H9 (cell line): ENCODE results near the gene ABLIM1. TPM values are rescaled to one million over a fixed set of nuclear protein-coding genes. Genes with fewer than 3 reads are reported as not detected.

Experiments
- DNase-seq: peaks from one replicate; pipeline ENCODE4 v3.0.0-alpha.2; 2017
- H2AFZ ChIP-seq: one replicate; pipeline ENCODE4 v1.6.1; 2013; ENCODE audit warnings: mild to moderate bottlenecking, low read length, control low read depth, moderate library complexity
- H2AK5ac ChIP-seq: 2 replicates; pipeline ENCODE4 v1.6.1; 2013; ENCODE audit warnings: low read length, control low read depth, mixed read lengths; ENCODE audit not compliant: insufficient read length
- H2BK120ac ChIP-seq: one replicate; pipeline ENCODE4 v1.6.1; 2013; ENCODE audit warnings: low read depth, mild to moderate bottlenecking, low read length, control low read depth, inconsistent platforms; ENCODE audit not compliant: poor library complexity, severe bottlenecking
- H2BK12ac ChIP-seq: 2 replicates; pipeline ENCODE4 v1.6.1; 2013; ENCODE audit warnings: low read length, control low read depth, mixed read lengths, low read depth; ENCODE audit not compliant: insufficient read length
- H2BK15ac ChIP-seq: 2 replicates; pipeline ENCODE4 v1.6.1; 2013; ENCODE audit warnings: low read depth, low read length, control low read depth
- H2BK20ac ChIP-seq: one replicate; pipeline ENCODE4 v1.6.1; 2013; ENCODE audit warnings: low read depth, mild to moderate bottlenecking, low read length, control low read depth, inconsistent platforms; ENCODE audit not compliant: poor library complexity, severe bottlenecking
- H2BK5ac ChIP-seq: 2 replicates; pipeline ENCODE4 v1.6.1; 2013; ENCODE audit warnings: low read length, control low read depth, mixed read lengths; ENCODE audit not compliant: insufficient read length
- H3K14ac ChIP-seq: 2 replicates; pipeline ENCODE4 v1.6.1; 2013; ENCODE audit warnings: low read length, control low read depth; ENCODE audit not compliant: insufficient read depth
- H3K18ac ChIP-seq: 2 replicates; pipeline ENCODE4 v1.6.1; 2013; ENCODE audit warnings: low read depth, mild to moderate bottlenecking, mixed read lengths, low read length, control low read depth; ENCODE audit not compliant: insufficient read length
- H3K23ac ChIP-seq: 2 replicates; pipeline ENCODE4 v1.6.1; 2013; ENCODE audit warnings: low read length, control low read depth, mixed read lengths, low read depth; ENCODE audit not compliant: insufficient read length
- H3K23me2 ChIP-seq: 2 replicates; pipeline ENCODE4 v1.6.1; 2013; ENCODE audit warnings: low read depth, mild to moderate bottlenecking, mixed read lengths, low read length, control low read depth; ENCODE audit not compliant: insufficient read length, poor library complexity, severe bottlenecking
- H3K27ac ChIP-seq: 2 replicates; pipeline ENCODE4 v1.5.1; 2013; ENCODE audit warnings: low read length, control low read depth, mixed read lengths, low read depth; ENCODE audit not compliant: insufficient read length
- H3K27me3 ChIP-seq: 2 replicates; pipeline ENCODE4 v1.6.1; 2013; ENCODE audit warnings: low read length, control low read depth, inconsistent platforms; ENCODE audit not compliant: insufficient read depth
- H3K4ac ChIP-seq: 2 replicates; pipeline ENCODE4 v1.6.1; 2013; ENCODE audit warnings: low read depth, mild to moderate bottlenecking, control low read depth, inconsistent platforms, low read length, moderate library complexity
- H3K4me1 ChIP-seq: 2 replicates; pipeline ENCODE4 v1.6.1; 2013; ENCODE audit warnings: low read length, control low read depth, inconsistent platforms; ENCODE audit not compliant: insufficient read depth
- H3K4me2 ChIP-seq: 2 replicates; pipeline ENCODE4 v1.6.1; 2013; ENCODE audit warnings: low read length, control low read depth, mixed read lengths; ENCODE audit not compliant: insufficient read length, insufficient read depth
- H3K56ac ChIP-seq: 2 replicates; pipeline ENCODE4 v1.6.1; 2013; ENCODE audit warnings: low read depth, mild to moderate bottlenecking, mixed read lengths, low read length, control low read depth; ENCODE audit not compliant: insufficient read length
- H3K79me1 ChIP-seq: 2 replicates; pipeline ENCODE4 v1.6.1; 2013; ENCODE audit warnings: low read depth, mild to moderate bottlenecking, moderate library complexity, low read length, control low read depth, inconsistent platforms; ENCODE audit not compliant: insufficient read depth, poor library complexity, severe bottlenecking
- H3K79me2 ChIP-seq: 2 replicates; pipeline ENCODE4 v1.6.1; 2013; ENCODE audit warnings: low read length, control low read depth, inconsistent platforms; ENCODE audit not compliant: insufficient read depth
- H3K9ac ChIP-seq: 2 replicates; pipeline ENCODE4 v1.6.1; 2013; ENCODE audit warnings: low read length, control low read depth, mixed read lengths; ENCODE audit not compliant: insufficient read length; ENCODE audit errors: extremely low read depth
- H3K9me3 ChIP-seq: one replicate; pipeline ENCODE4 v1.6.1; 2013; ENCODE audit warnings: low read depth, low read length, inconsistent platforms; ENCODE audit not compliant: control insufficient read depth
- H3T11ph ChIP-seq: one replicate; pipeline ENCODE4 v1.6.1; 2013; ENCODE audit warnings: mild to moderate bottlenecking, low read length, control low read depth, inconsistent platforms
- H4K20me1 ChIP-seq: one replicate; pipeline ENCODE4 v1.6.1; 2013; ENCODE audit not compliant: control insufficient read depth, insufficient read length, insufficient read depth
- H4K5ac ChIP-seq: 2 replicates; pipeline ENCODE4 v1.6.1; 2013; ENCODE audit warnings: low read depth, mild to moderate bottlenecking, mixed read lengths, low read length, control low read depth; ENCODE audit not compliant: insufficient read length
- H4K8ac ChIP-seq: replicated peaks from 2 replicates; pipeline ENCODE4 v1.6.1; 2013; ENCODE audit warnings: low read length, control low read depth, mixed read lengths, low read depth; ENCODE audit not compliant: insufficient read length
- H4K91ac ChIP-seq: 2 replicates; pipeline ENCODE4 v1.6.1; 2013; ENCODE audit warnings: low read depth, mild to moderate bottlenecking, moderate library complexity, mixed read lengths, low read length, control low read depth; ENCODE audit not compliant: insufficient read length
- H3K27ac Mint-ChIP-seq, 3 experiments: 2 replicates in 2 of 3; 3 replicates in 1 of 3; pipeline ENCODE4 v1.8.0; 2020 to 2021; ENCODE audit warnings: mixed read lengths in 3 of 3, mild to moderate bottlenecking in 1 of 3, moderate library complexity in 1 of 3
- H3K27me3 Mint-ChIP-seq: 2 replicates; pipeline ENCODE4 v1.8.0; 2021; ENCODE audit warnings: low read depth, mild to moderate bottlenecking, moderate library complexity, mixed read lengths
- H3K36me3 Mint-ChIP-seq, 3 experiments: 2 replicates in 2 of 3; 3 replicates in 1 of 3; pipeline ENCODE4 v1.8.0; 2020 to 2021; ENCODE audit warnings: low read depth in 3 of 3, mixed read lengths in 3 of 3; ENCODE audit not compliant: insufficient read depth in 1 of 3
- H3K4me1 Mint-ChIP-seq, 2 experiments: 2 replicates each; pipeline ENCODE4 v1.8.0; 2020; ENCODE audit warnings: mixed read lengths in 2 of 2
- H3K4me3 Mint-ChIP-seq, 2 experiments: 2 replicates in 1 of 2; 3 replicates in 1 of 2; pipeline ENCODE4 v1.8.0; 2020 to 2021; ENCODE audit warnings: mild to moderate bottlenecking in 2 of 2, mixed read lengths in 2 of 2, moderate library complexity in 1 of 2
- H3K9me3 Mint-ChIP-seq, 2 experiments: 2 replicates in 1 of 2; 3 replicates in 1 of 2; pipeline ENCODE4 v1.8.0; 2020; ENCODE audit warnings: mild to moderate bottlenecking in 2 of 2, mixed read lengths in 2 of 2, moderate library complexity in 1 of 2
- total RNA-seq: library from RNA; stranded (reverse); gene quantifications from 2 replicates; pipeline ENCODE4 v1.2.1, GENCODE V29; 2021
- TF ChIP-seq, protein P1 (sequence below): fragments of 200-600 bp; sonication (generic); conservative IDR thresholded peaks from 3 replicates; pipeline ENCODE4 v1.8.0; 2021; ENCODE audit warnings: antibody characterized with exemption, mild to moderate bottlenecking

ABLIM1 gene
- total RNA-seq, 1 experiment from 2014 or later, result 32.1 TPM

DNA sequence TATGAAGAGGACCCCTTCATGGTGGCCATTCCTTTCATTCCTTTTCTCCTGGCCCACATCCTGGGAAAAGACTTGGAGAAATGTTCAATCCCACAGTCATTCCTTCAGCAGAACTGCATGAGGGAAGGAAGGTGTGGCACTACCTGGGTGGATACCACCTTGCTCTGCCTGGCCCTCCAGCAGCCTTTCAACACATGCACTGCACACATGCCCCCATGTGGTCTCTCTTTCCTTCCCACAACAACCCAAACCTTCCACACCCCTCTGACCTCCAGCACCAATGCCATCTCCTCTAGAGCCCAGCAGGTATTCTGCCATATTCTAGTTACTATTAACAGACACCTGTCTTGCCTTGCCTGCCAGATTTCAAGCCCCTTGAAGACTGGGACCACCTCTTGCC is 213.3 kb downstream of the ABLIM1 start:
- no peak overlapping the region for H3K56ac ChIP-seq
- H4K8ac ChIP-seq, result no peak overlapping the region
- H3K79me1 ChIP-seq, result no peaks in the 10 kb centered on the region
- H3K27me3 ChIP-seq, result no peaks in the 10 kb centered on the region
- H4K5ac ChIP-seq, result no peak overlapping the region
- H3K18ac ChIP-seq, result no peak overlapping the region
- H2BK12ac ChIP-seq, result no peak overlapping the region
- Mint-ChIP-seq H3K4me1 (peaks cover under 1 to 4% of the 10 kb centered on the region in 2 experiments; a peak in 2 of 4 replicates), H3K9me3 (no peaks in the 10 kb centered on the region), H3K4me3 (no peak overlapping the region), H3K27ac (no peak overlapping the region; a peak in 1 of 7 replicates), H3K36me3 (peaks cover 4 to 8% (median 5%) of the 10 kb centered on the region in 3 experiments; a peak in 5 of 7 replicates), H3K27me3 (no peaks in the 10 kb centered on the region)
- no peak overlapping the region for H3K14ac ChIP-seq
- no peaks in the 10 kb centered on the region for H3K9me3 ChIP-seq
- H4K20me1 ChIP-seq, result no peaks in the 10 kb centered on the region
- no peak overlapping the region for H3K4ac ChIP-seq
- no peak overlapping the region for H2AK5ac ChIP-seq
- H3K79me2 ChIP-seq, result no peaks in the 10 kb centered on the region
- no peaks in the 10 kb centered on the region for H3K23me2 ChIP-seq
- H3K9ac ChIP-seq, result no peak overlapping the region
- H2BK20ac ChIP-seq, result no peak overlapping the region
- no peak overlapping the region for H2AFZ ChIP-seq
- no peak overlapping the region for H2BK15ac ChIP-seq
- H3K27ac ChIP-seq, result no peak overlapping the region
- no peak overlapping the region for H3K4me2 ChIP-seq
- no peaks in the 10 kb centered on the region for H3K4me1 ChIP-seq
- no peak overlapping the region for H2BK120ac ChIP-seq
- H3K23ac ChIP-seq, result no peak overlapping the region
- no peak overlapping the region for H3T11ph ChIP-seq
- TF ChIP-seq, protein P1, sequence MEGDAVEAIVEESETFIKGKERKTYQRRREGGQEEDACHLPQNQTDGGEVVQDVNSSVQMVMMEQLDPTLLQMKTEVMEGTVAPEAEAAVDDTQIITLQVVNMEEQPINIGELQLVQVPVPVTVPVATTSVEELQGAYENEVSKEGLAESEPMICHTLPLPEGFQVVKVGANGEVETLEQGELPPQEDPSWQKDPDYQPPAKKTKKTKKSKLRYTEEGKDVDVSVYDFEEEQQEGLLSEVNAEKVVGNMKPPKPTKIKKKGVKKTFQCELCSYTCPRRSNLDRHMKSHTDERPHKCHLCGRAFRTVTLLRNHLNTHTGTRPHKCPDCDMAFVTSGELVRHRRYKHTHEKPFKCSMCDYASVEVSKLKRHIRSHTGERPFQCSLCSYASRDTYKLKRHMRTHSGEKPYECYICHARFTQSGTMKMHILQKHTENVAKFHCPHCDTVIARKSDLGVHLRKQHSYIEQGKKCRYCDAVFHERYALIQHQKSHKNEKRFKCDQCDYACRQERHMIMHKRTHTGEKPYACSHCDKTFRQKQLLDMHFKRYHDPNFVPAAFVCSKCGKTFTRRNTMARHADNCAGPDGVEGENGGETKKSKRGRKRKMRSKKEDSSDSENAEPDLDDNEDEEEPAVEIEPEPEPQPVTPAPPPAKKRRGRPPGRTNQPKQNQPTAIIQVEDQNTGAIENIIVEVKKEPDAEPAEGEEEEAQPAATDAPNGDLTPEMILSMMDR, result no peak
- no peak for DNase-seq
- no peak overlapping the region for H4K91ac ChIP-seq
- no peak overlapping the region for H2BK5ac ChIP-seq
